WTC11 (cell line): Measurements from ENCODE around the gene TDRD3. TPM values are rescaled to one million over a fixed set of nuclear protein-coding genes. Genes with fewer than 3 reads are reported as not detected.

Experiments
- ATAC-seq: fragments of 200-7000 bp; cut with Tn5 transposase; 2 replicates; pipeline ENCODE4 v1.10.0; 2021; ENCODE audit warnings: mild to moderate bottlenecking, moderate library complexity
- CTCF ChIA-PET: fragments of 300-600 bp; sonication (Branson Sonifier 250); formaldehyde crosslinking; loops from one replicate; lab custom pipeline; 2021; ENCODE audit warnings: antibody characterized with exemption; lab: Charles Lee
- POLR2A ChIA-PET: fragments of 350-600 bp; sonication (Branson Sonifier 250); formaldehyde crosslinking; loops from one replicate; lab custom pipeline; 2021; ENCODE audit warnings: antibody characterized with exemption; lab: Charles Lee
- DNase-seq: peaks from one replicate; pipeline ENCODE4 v3.0.0; 2021; ENCODE audit warnings: low spot score
- H3K27ac Mint-ChIP-seq: 2 replicates; pipeline ENCODE4 v1.8.0; 2021; ENCODE audit warnings: mixed read lengths
- H3K27me3 Mint-ChIP-seq: 2 replicates; pipeline ENCODE4 v1.8.0; 2021; ENCODE audit warnings: low read depth, mild to moderate bottlenecking, moderate library complexity, mixed read lengths
- H3K36me3 Mint-ChIP-seq: 2 replicates; pipeline ENCODE4 v1.8.0; 2021; ENCODE audit warnings: mixed read lengths
- H3K4me1 Mint-ChIP-seq: 2 replicates; pipeline ENCODE4 v1.8.0; 2022; ENCODE audit warnings: mixed read lengths
- H3K4me3 Mint-ChIP-seq: 2 replicates; pipeline ENCODE4 v1.8.0; 2021; ENCODE audit warnings: mild to moderate bottlenecking, moderate library complexity, mixed read lengths
- H3K9me3 Mint-ChIP-seq: 2 replicates; pipeline ENCODE4 v1.8.0; 2021; ENCODE audit warnings: mixed read lengths
- AFF4 ChIP-seq: sonication (generic); formaldehyde crosslinking; IDR thresholded peaks from 2 replicates; pipeline ENCODE4 v1.8.1; 2023; ENCODE audit warnings: mild to moderate bottlenecking, missing genetic modification reagents, borderline replicate concordance
- ESRRA ChIP-seq: sonication (generic); formaldehyde crosslinking; IDR thresholded peaks from 2 replicates; pipeline ENCODE4 v1.8.1; 2022; ENCODE audit warnings: mild to moderate bottlenecking, missing genetic modification reagents, borderline replicate concordance
- ETV6 ChIP-seq: sonication (generic); formaldehyde crosslinking; IDR thresholded peaks from 2 replicates; pipeline ENCODE4 v1.8.1; 2022; ENCODE audit warnings: mild to moderate bottlenecking, missing genetic modification reagents
- GTF2I ChIP-seq: fragments of 250-450 bp; sonication (Bioruptor Pico); conservative IDR thresholded peaks from 2 replicates; pipeline ENCODE4 v1.4.0; 2021; ENCODE audit warnings: mild to moderate bottlenecking
- KAT7 ChIP-seq: sonication (generic); formaldehyde crosslinking; IDR thresholded peaks from 2 replicates; pipeline ENCODE4 v1.8.1; 2023; ENCODE audit warnings: missing genetic modification reagents, mild to moderate bottlenecking, borderline replicate concordance
- NR1H2 ChIP-seq: sonication (generic); formaldehyde crosslinking; IDR thresholded peaks from 2 replicates; pipeline ENCODE4 v1.9.0; 2021; ENCODE audit warnings: mild to moderate bottlenecking, moderate library complexity, missing genetic modification reagents
- OVOL2 ChIP-seq: fragments of 250-450 bp; sonication (Bioruptor Pico); IDR thresholded peaks from 2 replicates; pipeline ENCODE4 v1.9.0; 2021; ENCODE audit warnings: mild to moderate bottlenecking, borderline replicate concordance
- PRRX2 ChIP-seq: fragments of 250-450 bp; sonication (Bioruptor Pico); IDR thresholded peaks from 2 replicates; pipeline ENCODE4 v1.8.0; 2021; ENCODE audit warnings: mild to moderate bottlenecking
- SMAD4 ChIP-seq: sonication (generic); formaldehyde crosslinking; IDR thresholded peaks from 2 replicates; pipeline ENCODE4 v1.8.0; 2022; ENCODE audit warnings: mild to moderate bottlenecking, missing genetic modification reagents
- SOX15 ChIP-seq: fragments of 250-450 bp; sonication (Bioruptor Pico); IDR thresholded peaks from 2 replicates; pipeline ENCODE4 v1.9.0; 2021; ENCODE audit warnings: mild to moderate bottlenecking
- TCF7 ChIP-seq: sonication (generic); formaldehyde crosslinking; IDR thresholded peaks from 2 replicates; pipeline ENCODE4 v1.8.0; 2022; ENCODE audit warnings: mild to moderate bottlenecking, low read depth, missing genetic modification reagents, moderate library complexity
- ZBTB21 ChIP-seq: sonication (generic); formaldehyde crosslinking; IDR thresholded peaks from 2 replicates; pipeline ENCODE4 v1.8.1; 2023; ENCODE audit warnings: mild to moderate bottlenecking, missing genetic modification reagents, borderline replicate concordance
- ZMAT4 ChIP-seq: fragments of 250-450 bp; sonication (Bioruptor Pico); IDR thresholded peaks from 2 replicates; pipeline ENCODE4 v1.9.0; 2021; ENCODE audit warnings: mild to moderate bottlenecking
- ZNF317 ChIP-seq: sonication (generic); formaldehyde crosslinking; IDR thresholded peaks from 2 replicates; pipeline ENCODE4 v1.8.1; 2023; ENCODE audit warnings: low read depth, mild to moderate bottlenecking, moderate library complexity, missing genetic modification reagents, borderline replicate concordance
- ZSCAN18 ChIP-seq: fragments of 250-450 bp; sonication (Bioruptor Pico); IDR thresholded peaks from 2 replicates; pipeline ENCODE4 v2.1.2; 2022; ENCODE audit warnings: mild to moderate bottlenecking, moderate library complexity
- total RNA-seq: library from RNA; stranded (reverse); gene quantifications from 3 replicates; pipeline ENCODE4 v1.2.3, GENCODE V29; 2021
- TF ChIP-seq, protein P1 (sequence below): sonication (generic); formaldehyde crosslinking; IDR thresholded peaks from 2 replicates; pipeline ENCODE4 v1.8.0; 2022; ENCODE audit warnings: mild to moderate bottlenecking, missing genetic modification reagents
- TF ChIP-seq, protein P2 (sequence below): fragments of 250-450 bp; sonication (Bioruptor Pico); IDR thresholded peaks from 2 replicates; pipeline ENCODE4 v1.9.0; 2021; ENCODE audit warnings: mild to moderate bottlenecking, borderline replicate concordance
- TF ChIP-seq, protein P3 (sequence below): fragments of 250-450 bp; sonication (Bioruptor Pico); conservative IDR thresholded peaks from 2 replicates; pipeline ENCODE4 v1.9.0; 2021; ENCODE audit warnings: mild to moderate bottlenecking
- TF ChIP-seq, protein P4 (sequence below): sonication (generic); formaldehyde crosslinking; IDR thresholded peaks from 2 replicates; pipeline ENCODE4 v1.8.1; 2023; ENCODE audit warnings: mild to moderate bottlenecking, missing genetic modification reagents, moderate library complexity
- TF ChIP-seq, protein P5 (sequence below): sonication (generic); formaldehyde crosslinking; IDR thresholded peaks from 2 replicates; pipeline ENCODE4 v1.8.0; 2023; ENCODE audit warnings: missing genetic modification reagents, mild to moderate bottlenecking, borderline replicate concordance

TDRD3 gene
- total RNA-seq, 1 experiment from 2014 or later, result 19.5 TPM

DNA sequence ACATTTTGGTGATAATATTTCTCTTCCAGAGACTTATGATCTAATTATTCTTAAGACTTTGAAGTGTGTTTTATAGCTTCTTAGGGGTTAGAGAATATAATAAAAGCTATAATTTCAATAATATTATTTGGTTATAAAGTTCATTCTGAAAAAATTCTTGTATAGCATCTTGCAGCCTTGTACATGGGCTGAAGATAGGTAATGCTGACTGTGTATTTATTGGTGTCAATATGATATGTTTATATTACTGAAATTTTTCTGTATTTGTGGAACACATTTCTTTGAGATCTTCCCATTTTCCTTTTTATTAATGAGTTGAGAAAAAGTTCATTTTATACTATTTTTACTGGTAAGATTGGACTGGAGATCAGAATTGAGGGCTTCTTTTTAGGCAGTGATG is 87.8 kb downstream of the TDRD3 start:
- Mint-ChIP-seq H3K27ac (no peak overlapping the region), H3K9me3 (peaks cover 40% of the 10 kb centered on the region), H3K27me3 (no peaks in the 10 kb centered on the region), H3K4me3 (no peak overlapping the region), H3K4me1 (no peaks in the 10 kb centered on the region), H3K36me3 (peaks cover 52% of the 10 kb centered on the region)
- DNase-seq (no peak), ATAC-seq (no peak)
- POLR2A ChIA-PET, result no interaction called here
- CTCF ChIA-PET, result no interaction called here
- TF ChIP-seq NR1H2 (CRISPR knock-in tag), result no peak
- TF ChIP-seq SOX15 (CRISPR knock-in tag), result no peak
- TF ChIP-seq TCF7 (CRISPR knock-in tag), result no peak
- TF ChIP-seq, protein P1, sequence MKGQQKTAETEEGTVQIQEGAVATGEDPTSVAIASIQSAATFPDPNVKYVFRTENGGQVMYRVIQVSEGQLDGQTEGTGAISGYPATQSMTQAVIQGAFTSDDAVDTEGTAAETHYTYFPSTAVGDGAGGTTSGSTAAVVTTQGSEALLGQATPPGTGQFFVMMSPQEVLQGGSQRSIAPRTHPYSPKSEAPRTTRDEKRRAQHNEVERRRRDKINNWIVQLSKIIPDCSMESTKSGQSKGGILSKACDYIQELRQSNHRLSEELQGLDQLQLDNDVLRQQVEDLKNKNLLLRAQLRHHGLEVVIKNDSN (CRISPR knock-in tag), result no peak
- TF ChIP-seq ZMAT4 (CRISPR knock-in tag), result no peak
- TF ChIP-seq ZNF317 (CRISPR knock-in tag), result no peak
- TF ChIP-seq ETV6, result no peak
- no peak for TF ChIP-seq ZBTB21 (CRISPR knock-in tag)
- no peak for TF ChIP-seq SMAD4 (CRISPR knock-in tag)
- TF ChIP-seq AFF4 (CRISPR knock-in tag), result no peak
- no peak for TF ChIP-seq GTF2I (CRISPR knock-in tag)
- TF ChIP-seq ZSCAN18 (CRISPR knock-in tag), result no peak
- no peak for TF ChIP-seq KAT7
- no peak for TF ChIP-seq PRRX2 (CRISPR knock-in tag)
- TF ChIP-seq, protein P2, sequence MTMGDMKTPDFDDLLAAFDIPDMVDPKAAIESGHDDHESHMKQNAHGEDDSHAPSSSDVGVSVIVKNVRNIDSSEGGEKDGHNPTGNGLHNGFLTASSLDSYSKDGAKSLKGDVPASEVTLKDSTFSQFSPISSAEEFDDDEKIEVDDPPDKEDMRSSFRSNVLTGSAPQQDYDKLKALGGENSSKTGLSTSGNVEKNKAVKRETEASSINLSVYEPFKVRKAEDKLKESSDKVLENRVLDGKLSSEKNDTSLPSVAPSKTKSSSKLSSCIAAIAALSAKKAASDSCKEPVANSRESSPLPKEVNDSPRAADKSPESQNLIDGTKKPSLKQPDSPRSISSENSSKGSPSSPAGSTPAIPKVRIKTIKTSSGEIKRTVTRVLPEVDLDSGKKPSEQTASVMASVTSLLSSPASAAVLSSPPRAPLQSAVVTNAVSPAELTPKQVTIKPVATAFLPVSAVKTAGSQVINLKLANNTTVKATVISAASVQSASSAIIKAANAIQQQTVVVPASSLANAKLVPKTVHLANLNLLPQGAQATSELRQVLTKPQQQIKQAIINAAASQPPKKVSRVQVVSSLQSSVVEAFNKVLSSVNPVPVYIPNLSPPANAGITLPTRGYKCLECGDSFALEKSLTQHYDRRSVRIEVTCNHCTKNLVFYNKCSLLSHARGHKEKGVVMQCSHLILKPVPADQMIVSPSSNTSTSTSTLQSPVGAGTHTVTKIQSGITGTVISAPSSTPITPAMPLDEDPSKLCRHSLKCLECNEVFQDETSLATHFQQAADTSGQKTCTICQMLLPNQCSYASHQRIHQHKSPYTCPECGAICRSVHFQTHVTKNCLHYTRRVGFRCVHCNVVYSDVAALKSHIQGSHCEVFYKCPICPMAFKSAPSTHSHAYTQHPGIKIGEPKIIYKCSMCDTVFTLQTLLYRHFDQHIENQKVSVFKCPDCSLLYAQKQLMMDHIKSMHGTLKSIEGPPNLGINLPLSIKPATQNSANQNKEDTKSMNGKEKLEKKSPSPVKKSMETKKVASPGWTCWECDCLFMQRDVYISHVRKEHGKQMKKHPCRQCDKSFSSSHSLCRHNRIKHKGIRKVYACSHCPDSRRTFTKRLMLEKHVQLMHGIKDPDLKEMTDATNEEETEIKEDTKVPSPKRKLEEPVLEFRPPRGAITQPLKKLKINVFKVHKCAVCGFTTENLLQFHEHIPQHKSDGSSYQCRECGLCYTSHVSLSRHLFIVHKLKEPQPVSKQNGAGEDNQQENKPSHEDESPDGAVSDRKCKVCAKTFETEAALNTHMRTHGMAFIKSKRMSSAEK, result no peak
- TF ChIP-seq, protein P3, sequence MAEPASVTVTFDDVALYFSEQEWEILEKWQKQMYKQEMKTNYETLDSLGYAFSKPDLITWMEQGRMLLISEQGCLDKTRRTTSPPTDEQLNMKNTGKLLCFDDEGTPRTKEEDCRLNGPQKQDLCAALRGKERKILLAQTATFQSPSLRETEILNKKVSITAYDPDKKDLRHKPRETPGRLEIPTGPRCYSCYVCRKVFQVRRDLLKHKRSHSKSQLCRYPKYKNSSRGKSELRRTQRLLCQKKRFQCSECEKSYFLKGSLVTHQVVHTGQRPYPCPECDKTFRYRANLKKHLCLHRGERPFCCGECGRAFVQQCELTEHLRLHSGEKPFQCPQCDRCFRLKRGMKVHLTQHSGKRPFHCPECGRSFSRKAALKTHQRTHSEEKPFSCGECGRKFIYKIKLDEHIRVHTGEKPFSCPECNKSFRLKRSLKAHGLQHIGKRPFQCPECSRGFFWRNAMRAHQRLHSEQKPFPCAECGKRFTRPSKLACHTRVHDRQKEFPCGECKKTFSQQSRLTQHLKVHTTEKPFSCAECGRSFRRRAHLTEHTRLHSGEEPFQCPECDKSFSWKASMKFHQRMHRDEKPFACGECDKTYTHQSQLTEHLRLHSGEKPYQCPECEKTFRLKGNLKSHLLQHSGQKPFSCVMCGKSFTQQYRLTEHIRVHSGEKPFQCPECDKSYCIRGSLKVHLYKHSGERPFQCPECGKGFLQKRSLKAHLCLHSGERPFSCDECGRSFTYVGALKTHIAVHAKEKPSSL, result no peak
- no peak for TF ChIP-seq ESRRA (CRISPR knock-in tag)
- TF ChIP-seq, protein P4, sequence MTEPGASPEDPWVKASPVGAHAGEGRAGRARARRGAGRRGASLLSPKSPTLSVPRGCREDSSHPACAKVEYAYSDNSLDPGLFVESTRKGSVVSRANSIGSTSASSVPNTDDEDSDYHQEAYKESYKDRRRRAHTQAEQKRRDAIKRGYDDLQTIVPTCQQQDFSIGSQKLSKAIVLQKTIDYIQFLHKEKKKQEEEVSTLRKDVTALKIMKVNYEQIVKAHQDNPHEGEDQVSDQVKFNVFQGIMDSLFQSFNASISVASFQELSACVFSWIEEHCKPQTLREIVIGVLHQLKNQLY (CRISPR knock-in tag), result no peak
- TF ChIP-seq, protein P5, sequence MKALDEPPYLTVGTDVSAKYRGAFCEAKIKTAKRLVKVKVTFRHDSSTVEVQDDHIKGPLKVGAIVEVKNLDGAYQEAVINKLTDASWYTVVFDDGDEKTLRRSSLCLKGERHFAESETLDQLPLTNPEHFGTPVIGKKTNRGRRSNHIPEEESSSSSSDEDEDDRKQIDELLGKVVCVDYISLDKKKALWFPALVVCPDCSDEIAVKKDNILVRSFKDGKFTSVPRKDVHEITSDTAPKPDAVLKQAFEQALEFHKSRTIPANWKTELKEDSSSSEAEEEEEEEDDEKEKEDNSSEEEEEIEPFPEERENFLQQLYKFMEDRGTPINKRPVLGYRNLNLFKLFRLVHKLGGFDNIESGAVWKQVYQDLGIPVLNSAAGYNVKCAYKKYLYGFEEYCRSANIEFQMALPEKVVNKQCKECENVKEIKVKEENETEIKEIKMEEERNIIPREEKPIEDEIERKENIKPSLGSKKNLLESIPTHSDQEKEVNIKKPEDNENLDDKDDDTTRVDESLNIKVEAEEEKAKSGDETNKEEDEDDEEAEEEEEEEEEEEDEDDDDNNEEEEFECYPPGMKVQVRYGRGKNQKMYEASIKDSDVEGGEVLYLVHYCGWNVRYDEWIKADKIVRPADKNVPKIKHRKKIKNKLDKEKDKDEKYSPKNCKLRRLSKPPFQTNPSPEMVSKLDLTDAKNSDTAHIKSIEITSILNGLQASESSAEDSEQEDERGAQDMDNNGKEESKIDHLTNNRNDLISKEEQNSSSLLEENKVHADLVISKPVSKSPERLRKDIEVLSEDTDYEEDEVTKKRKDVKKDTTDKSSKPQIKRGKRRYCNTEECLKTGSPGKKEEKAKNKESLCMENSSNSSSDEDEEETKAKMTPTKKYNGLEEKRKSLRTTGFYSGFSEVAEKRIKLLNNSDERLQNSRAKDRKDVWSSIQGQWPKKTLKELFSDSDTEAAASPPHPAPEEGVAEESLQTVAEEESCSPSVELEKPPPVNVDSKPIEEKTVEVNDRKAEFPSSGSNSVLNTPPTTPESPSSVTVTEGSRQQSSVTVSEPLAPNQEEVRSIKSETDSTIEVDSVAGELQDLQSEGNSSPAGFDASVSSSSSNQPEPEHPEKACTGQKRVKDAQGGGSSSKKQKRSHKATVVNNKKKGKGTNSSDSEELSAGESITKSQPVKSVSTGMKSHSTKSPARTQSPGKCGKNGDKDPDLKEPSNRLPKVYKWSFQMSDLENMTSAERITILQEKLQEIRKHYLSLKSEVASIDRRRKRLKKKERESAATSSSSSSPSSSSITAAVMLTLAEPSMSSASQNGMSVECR (CRISPR knock-in tag), result no peak
- no peak for TF ChIP-seq OVOL2 (CRISPR knock-in tag)
